GM12873 (cell line): ENCODE data around the gene SERPINB11.

Experiments used
- TF ChIP-seq, protein P1 (sequence below): IDR thresholded peaks from 2 replicates; pipeline ENCODE4 v1.5.1; 2012; ENCODE audit warnings: low read depth, mild to moderate bottlenecking, moderate library complexity, low read length, control low read depth; ENCODE audit not compliant: insufficient read depth; ENCODE audit errors: missing control alignments

Gene SERPINB11

DNA sequence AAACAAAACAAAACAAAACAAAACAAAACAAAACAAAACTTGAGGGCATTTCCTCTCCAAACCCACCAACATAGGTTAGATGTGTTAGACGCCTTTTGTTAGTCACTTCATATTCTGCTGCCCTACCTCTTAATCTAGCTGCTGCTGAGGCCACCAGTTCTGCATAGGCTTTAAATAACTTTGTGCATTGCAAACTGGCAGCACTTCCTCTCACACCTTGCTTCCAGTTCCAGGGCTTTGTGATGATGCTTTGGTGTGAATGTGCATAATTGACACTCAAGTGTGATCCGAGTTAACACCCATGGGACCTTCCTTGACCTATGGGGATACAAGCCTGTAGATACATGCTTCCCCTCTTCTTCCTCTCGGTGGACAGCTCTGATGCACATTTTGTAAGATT is 2.3 kb upstream of the SERPINB11 start:
- TF ChIP-seq, protein P1, sequence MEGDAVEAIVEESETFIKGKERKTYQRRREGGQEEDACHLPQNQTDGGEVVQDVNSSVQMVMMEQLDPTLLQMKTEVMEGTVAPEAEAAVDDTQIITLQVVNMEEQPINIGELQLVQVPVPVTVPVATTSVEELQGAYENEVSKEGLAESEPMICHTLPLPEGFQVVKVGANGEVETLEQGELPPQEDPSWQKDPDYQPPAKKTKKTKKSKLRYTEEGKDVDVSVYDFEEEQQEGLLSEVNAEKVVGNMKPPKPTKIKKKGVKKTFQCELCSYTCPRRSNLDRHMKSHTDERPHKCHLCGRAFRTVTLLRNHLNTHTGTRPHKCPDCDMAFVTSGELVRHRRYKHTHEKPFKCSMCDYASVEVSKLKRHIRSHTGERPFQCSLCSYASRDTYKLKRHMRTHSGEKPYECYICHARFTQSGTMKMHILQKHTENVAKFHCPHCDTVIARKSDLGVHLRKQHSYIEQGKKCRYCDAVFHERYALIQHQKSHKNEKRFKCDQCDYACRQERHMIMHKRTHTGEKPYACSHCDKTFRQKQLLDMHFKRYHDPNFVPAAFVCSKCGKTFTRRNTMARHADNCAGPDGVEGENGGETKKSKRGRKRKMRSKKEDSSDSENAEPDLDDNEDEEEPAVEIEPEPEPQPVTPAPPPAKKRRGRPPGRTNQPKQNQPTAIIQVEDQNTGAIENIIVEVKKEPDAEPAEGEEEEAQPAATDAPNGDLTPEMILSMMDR: no peak

DNA sequence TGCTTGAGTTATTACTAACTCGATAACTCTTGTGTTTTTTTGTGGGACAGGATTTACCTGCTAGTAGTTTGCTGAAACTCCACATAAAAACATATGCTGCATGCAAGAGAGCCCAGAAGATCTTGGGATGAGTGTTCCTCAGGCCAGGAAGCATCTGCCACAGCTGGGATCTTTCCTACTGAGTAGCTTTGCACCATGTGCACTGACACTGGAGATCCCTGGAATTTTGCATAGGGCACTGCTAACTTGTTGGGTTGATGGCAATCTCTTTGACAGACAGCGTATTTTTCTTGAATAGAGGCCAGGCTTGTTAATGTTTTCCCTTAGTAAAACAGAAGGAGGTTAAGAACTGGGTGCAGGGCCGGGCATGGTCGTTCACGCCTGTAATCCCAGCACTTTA is 808 bp upstream of the SERPINB11 start:
- TF ChIP-seq, protein P1: no peak

DNA sequence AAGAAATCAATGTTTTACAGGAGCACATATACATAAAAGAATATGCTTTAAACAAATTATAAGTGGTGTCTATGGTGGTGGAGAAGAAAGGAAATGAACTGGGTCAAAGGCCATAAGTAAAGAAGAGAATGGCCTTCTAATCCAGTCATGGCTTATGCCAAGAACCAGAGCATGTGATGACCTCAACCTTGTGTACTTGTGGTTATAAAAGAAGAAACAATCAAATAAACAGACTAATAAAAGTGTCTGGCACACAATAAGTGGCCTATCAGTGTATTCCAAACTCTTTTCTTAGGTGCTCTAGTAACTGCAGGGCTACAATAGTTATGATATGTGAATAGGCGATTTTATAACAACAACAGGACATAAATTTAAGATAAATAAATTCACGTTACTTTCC is 2.6 kb downstream of the SERPINB11 start:
- TF ChIP-seq, protein P1: no peak

DNA sequence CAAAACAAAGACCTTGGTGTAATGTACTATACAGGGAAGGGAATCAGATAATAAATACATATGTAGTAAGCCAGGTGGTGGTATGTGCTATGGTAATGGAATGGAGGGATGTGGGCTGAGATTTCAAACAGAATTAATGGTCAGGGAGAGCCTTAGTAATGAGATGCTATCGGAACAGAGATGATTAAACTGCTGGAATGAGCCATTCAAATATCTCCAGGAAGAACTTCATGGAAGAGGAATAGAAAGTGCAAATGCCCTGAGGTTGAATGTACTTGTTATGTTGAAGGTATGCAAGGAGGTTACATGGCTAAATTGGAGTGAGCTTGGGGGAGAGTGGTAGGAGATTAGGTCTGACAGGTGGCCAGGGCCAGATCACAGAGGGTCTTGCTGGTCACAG is 5.1 kb downstream of the SERPINB11 start:
- TF ChIP-seq, protein P1: no peak

DNA sequence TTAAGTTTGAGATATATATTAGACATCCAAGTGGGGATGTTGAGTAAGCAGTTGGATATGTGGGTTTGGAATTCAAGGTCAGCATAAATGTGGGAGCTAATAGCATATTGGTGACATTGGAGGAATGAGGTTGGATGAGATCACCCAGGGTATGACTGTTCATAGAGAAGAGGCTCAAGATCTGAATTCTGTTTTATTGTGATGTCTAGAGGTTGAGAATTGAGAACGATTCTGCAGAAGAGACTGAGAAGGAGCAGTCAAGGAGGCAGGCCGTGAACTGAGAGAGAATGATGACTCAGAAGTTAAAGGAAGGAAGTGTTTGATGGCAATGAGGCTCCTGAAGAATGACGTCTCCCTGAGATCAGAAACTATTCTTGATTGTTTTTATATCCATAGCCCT is 5.9 kb downstream of the SERPINB11 start:
- TF ChIP-seq, protein P1: no peak

DNA sequence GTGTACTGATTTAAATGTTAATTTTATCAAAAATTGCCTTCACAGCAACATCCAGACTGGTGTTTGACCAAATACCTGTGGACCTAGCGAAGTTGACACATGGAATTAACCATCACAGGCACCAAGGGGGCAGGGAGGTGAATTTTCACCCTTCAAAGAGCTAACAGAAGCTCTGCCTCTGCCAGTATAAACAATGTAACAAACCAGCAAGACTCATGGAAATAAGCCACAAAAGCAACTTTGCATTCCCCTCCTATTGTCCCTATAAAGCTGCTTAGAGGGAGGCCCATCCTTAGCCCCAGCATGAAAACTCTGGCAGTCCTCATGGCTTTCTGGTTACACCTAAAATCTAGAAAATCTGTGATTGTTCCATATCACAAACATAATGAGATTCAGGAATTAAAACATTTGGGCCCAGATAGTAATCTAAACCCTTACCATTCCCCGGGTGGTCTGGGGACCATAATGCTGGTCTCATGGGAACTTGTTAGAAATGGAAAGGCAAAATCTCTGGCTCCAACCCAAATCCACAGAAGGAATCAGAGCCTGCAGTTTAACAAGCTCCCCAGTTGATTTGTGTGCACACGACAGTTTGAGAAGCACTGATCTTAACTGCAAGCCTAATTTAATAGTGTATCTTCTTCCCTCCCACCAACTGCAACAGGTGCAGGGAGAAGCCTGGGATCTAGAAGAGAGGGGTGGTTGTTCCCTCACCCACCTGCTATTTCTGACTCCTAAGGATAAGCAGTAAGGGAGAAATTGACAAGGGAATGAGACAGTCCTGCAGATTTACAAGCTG is 23.1 kb downstream of the SERPINB11 start:
- TF ChIP-seq, protein P1: no peak

DNA sequence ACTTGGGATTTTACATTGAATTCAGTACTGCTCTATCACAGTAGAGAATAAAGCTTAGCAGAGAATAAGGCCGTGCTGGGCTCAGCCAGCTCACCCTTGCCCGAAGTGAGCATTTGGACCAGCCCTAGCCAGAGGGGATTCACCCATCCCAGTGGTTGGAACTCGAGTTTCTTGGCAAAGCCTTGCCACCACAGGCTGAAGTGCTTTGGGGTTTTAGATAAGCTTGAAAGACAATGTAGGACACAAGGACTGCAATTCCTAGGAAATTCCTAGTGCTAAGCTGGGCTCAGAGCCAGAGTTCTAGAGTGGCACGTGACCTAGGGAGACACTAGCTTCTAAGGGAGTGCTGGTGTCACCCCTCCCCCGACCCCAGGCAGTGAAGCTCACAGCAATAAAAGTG is 28.0 kb downstream of the SERPINB11 start:
- TF ChIP-seq, protein P1: no peak
